Parathyroid adenoma (tissue), 2 donors: Measurements from ENCODE around the gene MAP2K5.
"Not testable (repeated sequence)": the region's sequence is repeated elsewhere in the genome, so short reads cannot be mapped to it uniquely, and the experiment has no call there.

Source experiments
- H2AFZ ChIP-seq: fragments of 300-600 bp; sonication (generic); one replicate; pipeline ENCODE4 v1.7.0; 2017; ENCODE audit warnings: antibody characterized with exemption, mild to moderate bottlenecking
- H3K27ac ChIP-seq: fragments of 300-600 bp; sonication (generic); one replicate; pipeline ENCODE4 v1.7.0; 2017
- H3K27me3 ChIP-seq: fragments of 300-600 bp; sonication (generic); one replicate; pipeline ENCODE4 v1.7.0; 2017; ENCODE audit warnings: low read length; ENCODE audit not compliant: control insufficient read depth, insufficient read depth
- H3K36me3 ChIP-seq: fragments of 300-600 bp; sonication (generic); one replicate; pipeline ENCODE4 v1.7.0; 2017; ENCODE audit warnings: low read length; ENCODE audit not compliant: control insufficient read depth, insufficient read depth
- H3K4me1 ChIP-seq: fragments of 300-600 bp; sonication (generic); one replicate; pipeline ENCODE4 v1.7.0; 2017; ENCODE audit warnings: control low read depth
- H3K4me2 ChIP-seq: fragments of 300-600 bp; sonication (generic); one replicate; pipeline ENCODE4 v1.7.0; 2017; ENCODE audit warnings: low read length
- H3K4me3 ChIP-seq: fragments of 300-600 bp; sonication (generic); one replicate; pipeline ENCODE4 v1.7.0; 2017; ENCODE audit warnings: low read depth, low read length
- H3K79me2 ChIP-seq: fragments of 300-600 bp; sonication (generic); one replicate; pipeline ENCODE4 v1.7.0; 2017; ENCODE audit warnings: control low read depth
- H3K9ac ChIP-seq: fragments of 300-600 bp; sonication (generic); one replicate; pipeline ENCODE4 v1.7.0; 2017; ENCODE audit warnings: mild to moderate bottlenecking
- H3K9me3 ChIP-seq: fragments of 300-600 bp; sonication (generic); one replicate; pipeline ENCODE4 v1.7.0; 2017; ENCODE audit warnings: low read length; ENCODE audit not compliant: control insufficient read depth
- TF ChIP-seq, protein P1 (sequence below): fragments of 300-600 bp; sonication (generic); IDR thresholded peaks from one replicate; pipeline ENCODE4 v1.7.0; 2017; ENCODE audit warnings: antibody characterized with exemption, mild to moderate bottlenecking
- donor health status: primary hyperparathyroidism.

The MAP2K5 gene

DNA sequence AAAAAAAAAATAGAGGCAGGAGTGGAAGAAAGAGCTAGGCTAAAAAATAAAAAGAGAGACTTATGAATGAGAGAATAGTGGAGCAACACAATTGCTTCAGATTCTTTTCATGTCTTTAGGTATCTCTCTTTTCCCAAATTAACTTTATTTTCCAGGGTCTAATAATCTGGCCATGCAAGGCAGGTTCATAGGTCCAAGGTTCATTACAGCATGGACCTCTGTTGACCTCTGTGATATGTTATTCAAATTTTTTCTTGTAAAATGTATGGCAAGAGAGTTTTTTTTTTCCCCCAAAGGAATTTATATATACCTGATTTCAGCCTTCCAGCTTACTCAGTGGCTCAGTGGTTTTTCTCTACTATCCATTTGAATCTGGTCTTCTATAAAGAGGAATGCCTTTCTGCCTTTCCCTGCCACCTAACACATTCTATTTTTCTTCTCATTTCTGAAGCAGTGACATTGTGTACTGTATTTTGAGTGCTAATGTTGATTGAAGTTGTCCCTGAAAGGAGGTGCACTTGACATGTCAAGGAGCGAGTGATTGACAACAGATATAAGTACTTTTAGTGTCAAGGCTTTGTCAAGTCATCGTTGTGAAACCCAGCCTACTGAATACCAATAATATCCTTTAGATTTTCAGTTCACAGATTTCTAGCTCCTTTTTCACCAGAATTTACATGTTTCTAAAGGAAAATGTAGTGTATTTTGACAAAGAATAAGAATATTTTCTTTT lies 118.5 kb downstream of the MAP2K5 start:
- Histone ChIP-seq H3K9ac (no peak overlapping the region), H3K4me2 (no peak overlapping the region), H3K4me3 (no peak overlapping the region), H3K79me2 (no peaks in the 10 kb centered on the region), H3K27ac (no peak overlapping the region), H3K4me1 (no peaks in the 10 kb centered on the region), H3K27me3 (no peaks in the 10 kb centered on the region), H2AFZ (no peak overlapping the region), H3K9me3 (no peaks in the 10 kb centered on the region), H3K36me3 (no peaks in the 10 kb centered on the region)
- TF ChIP-seq, protein P1, sequence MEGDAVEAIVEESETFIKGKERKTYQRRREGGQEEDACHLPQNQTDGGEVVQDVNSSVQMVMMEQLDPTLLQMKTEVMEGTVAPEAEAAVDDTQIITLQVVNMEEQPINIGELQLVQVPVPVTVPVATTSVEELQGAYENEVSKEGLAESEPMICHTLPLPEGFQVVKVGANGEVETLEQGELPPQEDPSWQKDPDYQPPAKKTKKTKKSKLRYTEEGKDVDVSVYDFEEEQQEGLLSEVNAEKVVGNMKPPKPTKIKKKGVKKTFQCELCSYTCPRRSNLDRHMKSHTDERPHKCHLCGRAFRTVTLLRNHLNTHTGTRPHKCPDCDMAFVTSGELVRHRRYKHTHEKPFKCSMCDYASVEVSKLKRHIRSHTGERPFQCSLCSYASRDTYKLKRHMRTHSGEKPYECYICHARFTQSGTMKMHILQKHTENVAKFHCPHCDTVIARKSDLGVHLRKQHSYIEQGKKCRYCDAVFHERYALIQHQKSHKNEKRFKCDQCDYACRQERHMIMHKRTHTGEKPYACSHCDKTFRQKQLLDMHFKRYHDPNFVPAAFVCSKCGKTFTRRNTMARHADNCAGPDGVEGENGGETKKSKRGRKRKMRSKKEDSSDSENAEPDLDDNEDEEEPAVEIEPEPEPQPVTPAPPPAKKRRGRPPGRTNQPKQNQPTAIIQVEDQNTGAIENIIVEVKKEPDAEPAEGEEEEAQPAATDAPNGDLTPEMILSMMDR = no peak

DNA sequence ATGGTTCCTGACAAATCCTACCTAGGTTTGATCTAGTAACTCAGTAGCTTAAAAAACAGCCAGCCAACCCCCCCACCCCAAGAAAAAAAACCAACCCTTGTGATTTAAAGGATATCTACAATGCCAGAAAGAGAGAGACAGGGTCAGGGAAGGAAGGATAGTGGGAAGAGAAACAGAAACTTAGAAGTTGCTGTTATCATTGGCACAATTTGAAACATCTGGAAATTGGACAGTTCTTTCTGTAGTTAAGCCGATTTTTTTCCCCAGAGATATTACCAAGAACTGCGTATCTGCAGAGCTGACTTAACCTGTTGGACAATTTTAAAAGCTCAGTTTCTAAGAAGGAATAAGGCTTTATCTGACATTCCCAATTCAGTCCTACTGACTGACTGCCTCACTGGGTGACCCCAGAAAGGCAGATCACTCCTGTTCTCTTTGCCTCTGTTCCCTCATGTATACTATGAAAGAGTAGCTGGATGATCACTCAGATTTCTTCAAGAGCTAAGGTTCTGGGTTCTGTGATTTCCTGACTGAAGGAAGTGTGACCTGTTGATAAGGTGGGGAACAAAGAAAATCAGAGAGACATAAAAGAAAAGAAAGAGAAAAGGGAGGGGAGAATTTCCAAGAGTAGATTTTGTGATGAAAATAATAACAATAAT lies 128.3 kb downstream of the MAP2K5 start:
- Histone ChIP-seq H3K36me3 (no peaks in the 10 kb centered on the region), H3K4me1 (no peaks in the 10 kb centered on the region), H3K27me3 (no peaks in the 10 kb centered on the region), H3K4me3 (no peak overlapping the region), H3K9ac (no peak overlapping the region), H3K4me2 (no peak overlapping the region), H3K27ac (no peak overlapping the region), H3K79me2 (no peaks in the 10 kb centered on the region), H2AFZ (no peak overlapping the region), H3K9me3 (no peaks in the 10 kb centered on the region)
- TF ChIP-seq, protein P1 = no peak

DNA sequence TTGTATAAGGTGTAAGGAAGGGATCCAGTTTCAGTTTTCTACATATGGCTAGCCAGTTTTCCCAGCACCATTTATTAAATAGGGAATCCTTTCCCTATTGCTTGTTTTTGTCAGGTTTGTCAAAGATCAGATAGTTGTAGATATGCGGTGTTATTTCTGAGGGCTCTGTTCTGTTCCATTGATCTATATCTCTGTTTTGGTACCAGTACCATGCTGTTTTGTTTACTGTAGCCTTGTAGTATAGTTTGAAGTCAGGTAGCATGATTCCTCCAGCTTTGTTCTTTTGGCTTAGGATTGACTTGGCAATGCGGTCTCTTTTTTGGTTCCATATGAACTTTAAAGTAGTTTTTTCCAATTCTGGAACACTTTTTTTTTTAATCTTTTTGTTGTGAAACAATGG lies 130.3 kb downstream of the MAP2K5 start:
- H3K9me3 ChIP-seq, H3K4me1 ChIP-seq, H3K27ac ChIP-seq, H3K4me3 ChIP-seq, H3K27me3 ChIP-seq, H3K36me3 ChIP-seq, H3K79me2 ChIP-seq, H3K4me2 ChIP-seq, H2AFZ ChIP-seq, H3K9ac ChIP-seq: not testable (repeated sequence)

GRCh38 chr15:67674983-67675382 lies 132.5 kb downstream of the MAP2K5 start:
- Histone ChIP-seq H2AFZ (no peak overlapping the region), H3K4me1 (no peaks in the 10 kb centered on the region), H3K9me3 (no peaks in the 10 kb centered on the region), H3K36me3 (no peaks in the 10 kb centered on the region), H3K9ac (no peak overlapping the region), H3K4me3 (no peak overlapping the region), H3K4me2 (no peak overlapping the region), H3K27ac (no peak overlapping the region), H3K79me2 (no peaks in the 10 kb centered on the region), H3K27me3 (no peaks in the 10 kb centered on the region)
- TF ChIP-seq, protein P1 = no peak

DNA sequence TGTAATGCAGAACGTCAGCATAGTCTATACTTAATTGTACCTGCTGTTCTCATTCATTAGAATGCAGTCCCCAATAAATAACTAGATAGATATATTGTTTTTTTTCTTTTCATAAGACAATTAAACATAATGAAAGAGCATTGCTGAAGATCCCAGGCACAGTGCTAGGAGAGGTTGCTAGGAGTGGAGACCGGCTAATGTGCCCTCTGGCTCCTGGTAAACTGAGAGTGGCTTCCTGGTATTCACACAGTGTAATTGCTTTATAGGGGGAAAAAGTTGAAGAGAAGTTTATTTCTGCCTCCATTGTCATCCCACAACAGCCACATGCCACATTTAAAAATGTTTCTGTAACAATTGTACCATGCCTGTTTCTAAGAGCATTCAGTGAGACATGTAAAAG lies 135.6 kb downstream of the MAP2K5 start:
- Histone ChIP-seq H2AFZ (no peak overlapping the region), H3K4me3 (no peak overlapping the region), H3K79me2 (no peaks in the 10 kb centered on the region), H3K4me2 (no peak overlapping the region), H3K9me3 (no peaks in the 10 kb centered on the region), H3K36me3 (no peaks in the 10 kb centered on the region), H3K9ac (no peak overlapping the region), H3K4me1 (peaks cover 4% of the 10 kb centered on the region), H3K27ac (no peak overlapping the region), H3K27me3 (no peaks in the 10 kb centered on the region)
- TF ChIP-seq, protein P1 = no peak
